ENCODE measurements around the gene GPR68.
A peak's percentile ranks its signal among the peaks of the same experiment; 100 is the strongest.
"Not testable (repeated sequence)": the region's sequence is repeated elsewhere in the genome, so short reads cannot be mapped to it uniquely, and the experiment has no call there.

Gene GPR68

GRCh38 chr14:91272341-91273272 is 28.1 kb upstream of the GPR68 start:
- DNase-seq, result no peak

GRCh38 chr14:91271639-91272038 is 27.1 kb upstream of the GPR68 start:
- DNase-seq, result no peak

- DNase-seq, result no peak
Measured at GRCh38 chr14:91270619-91271018, 26.1 kb upstream of the GPR68 start.

GRCh38 chr14:91270188-91270587 is 25.7 kb upstream of the GPR68 start:
- no peak for DNase-seq

- DNase-seq, result no peak
Measured at GRCh38 chr14:91269076-91269991, 24.8 kb upstream of the GPR68 start.

GRCh38 chr14:91267965-91268437 is 23.5 kb upstream of the GPR68 start:
- DNase-seq, result no peak

GRCh38 chr14:91266276-91266675 is 21.8 kb upstream of the GPR68 start:
- not testable (repeated sequence) for DNase-seq

GRCh38 chr14:91265404-91265803 is 20.9 kb upstream of the GPR68 start:
- DNase-seq, result no peak

- DNase-seq, result no peak
Measured at GRCh38 chr14:91264151-91265150, 19.9 kb upstream of the GPR68 start.

GRCh38 chr14:91263329-91263728 is 18.8 kb upstream of the GPR68 start:
- no peak for DNase-seq

- DNase-seq, result no peak
Measured at GRCh38 chr14:91261986-91262549, 17.6 kb upstream of the GPR68 start.

GRCh38 chr14:91261115-91261514 is 16.6 kb upstream of the GPR68 start:
- peak; percentile 51 for DNase-seq

GRCh38 chr14:91258876-91259275 is 14.4 kb upstream of the GPR68 start:
- no peak for DNase-seq

GRCh38 chr14:91258011-91258618 is 13.6 kb upstream of the GPR68 start:
- DNase-seq, result no peak

GRCh38 chr14:91257328-91258010 is 13.0 kb upstream of the GPR68 start:
- no peak for DNase-seq

GRCh38 chr14:91256661-91257060 is 12.2 kb upstream of the GPR68 start:
- no peak for DNase-seq

GRCh38 chr14:91255026-91255695 is 10.7 kb upstream of the GPR68 start:
- DNase-seq, result no peak

GRCh38 chr14:91254461-91254860 is 10.0 kb upstream of the GPR68 start:
- DNase-seq, result no peak

GRCh38 chr14:91253795-91254323 is 9.4 kb upstream of the GPR68 start:
- DNase-seq, result no peak
